Measurements from ENCODE around the gene FKBP1C. TPM values are rescaled to one million over a fixed set of nuclear protein-coding genes. Genes with fewer than 3 reads are reported as not detected.

The FKBP1C gene
- total and polyA plus RNA-seq, 2 experiments from 2014 or later: 0.35 to 0.91 TPM

DNA sequence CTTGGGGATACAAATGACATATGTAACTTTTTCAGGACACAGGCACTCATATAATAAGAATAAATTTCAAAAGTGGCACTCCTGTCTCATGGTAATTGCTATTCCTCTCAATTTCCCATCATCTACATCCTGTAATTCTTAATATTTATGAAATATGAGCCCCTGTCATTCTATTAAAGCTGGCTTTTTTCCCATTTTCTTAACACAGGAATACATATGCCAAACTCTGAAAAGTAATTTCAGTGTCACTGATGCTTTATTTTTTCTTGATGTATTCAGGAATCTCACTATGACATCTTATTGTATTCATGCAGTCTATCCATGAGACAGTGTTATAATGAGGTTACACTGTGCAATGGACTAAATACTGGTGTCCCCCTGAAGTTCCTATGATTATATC, 24.3 kb upstream of the FKBP1C start (continued):
- TF ChIP-seq, protein P1, sequence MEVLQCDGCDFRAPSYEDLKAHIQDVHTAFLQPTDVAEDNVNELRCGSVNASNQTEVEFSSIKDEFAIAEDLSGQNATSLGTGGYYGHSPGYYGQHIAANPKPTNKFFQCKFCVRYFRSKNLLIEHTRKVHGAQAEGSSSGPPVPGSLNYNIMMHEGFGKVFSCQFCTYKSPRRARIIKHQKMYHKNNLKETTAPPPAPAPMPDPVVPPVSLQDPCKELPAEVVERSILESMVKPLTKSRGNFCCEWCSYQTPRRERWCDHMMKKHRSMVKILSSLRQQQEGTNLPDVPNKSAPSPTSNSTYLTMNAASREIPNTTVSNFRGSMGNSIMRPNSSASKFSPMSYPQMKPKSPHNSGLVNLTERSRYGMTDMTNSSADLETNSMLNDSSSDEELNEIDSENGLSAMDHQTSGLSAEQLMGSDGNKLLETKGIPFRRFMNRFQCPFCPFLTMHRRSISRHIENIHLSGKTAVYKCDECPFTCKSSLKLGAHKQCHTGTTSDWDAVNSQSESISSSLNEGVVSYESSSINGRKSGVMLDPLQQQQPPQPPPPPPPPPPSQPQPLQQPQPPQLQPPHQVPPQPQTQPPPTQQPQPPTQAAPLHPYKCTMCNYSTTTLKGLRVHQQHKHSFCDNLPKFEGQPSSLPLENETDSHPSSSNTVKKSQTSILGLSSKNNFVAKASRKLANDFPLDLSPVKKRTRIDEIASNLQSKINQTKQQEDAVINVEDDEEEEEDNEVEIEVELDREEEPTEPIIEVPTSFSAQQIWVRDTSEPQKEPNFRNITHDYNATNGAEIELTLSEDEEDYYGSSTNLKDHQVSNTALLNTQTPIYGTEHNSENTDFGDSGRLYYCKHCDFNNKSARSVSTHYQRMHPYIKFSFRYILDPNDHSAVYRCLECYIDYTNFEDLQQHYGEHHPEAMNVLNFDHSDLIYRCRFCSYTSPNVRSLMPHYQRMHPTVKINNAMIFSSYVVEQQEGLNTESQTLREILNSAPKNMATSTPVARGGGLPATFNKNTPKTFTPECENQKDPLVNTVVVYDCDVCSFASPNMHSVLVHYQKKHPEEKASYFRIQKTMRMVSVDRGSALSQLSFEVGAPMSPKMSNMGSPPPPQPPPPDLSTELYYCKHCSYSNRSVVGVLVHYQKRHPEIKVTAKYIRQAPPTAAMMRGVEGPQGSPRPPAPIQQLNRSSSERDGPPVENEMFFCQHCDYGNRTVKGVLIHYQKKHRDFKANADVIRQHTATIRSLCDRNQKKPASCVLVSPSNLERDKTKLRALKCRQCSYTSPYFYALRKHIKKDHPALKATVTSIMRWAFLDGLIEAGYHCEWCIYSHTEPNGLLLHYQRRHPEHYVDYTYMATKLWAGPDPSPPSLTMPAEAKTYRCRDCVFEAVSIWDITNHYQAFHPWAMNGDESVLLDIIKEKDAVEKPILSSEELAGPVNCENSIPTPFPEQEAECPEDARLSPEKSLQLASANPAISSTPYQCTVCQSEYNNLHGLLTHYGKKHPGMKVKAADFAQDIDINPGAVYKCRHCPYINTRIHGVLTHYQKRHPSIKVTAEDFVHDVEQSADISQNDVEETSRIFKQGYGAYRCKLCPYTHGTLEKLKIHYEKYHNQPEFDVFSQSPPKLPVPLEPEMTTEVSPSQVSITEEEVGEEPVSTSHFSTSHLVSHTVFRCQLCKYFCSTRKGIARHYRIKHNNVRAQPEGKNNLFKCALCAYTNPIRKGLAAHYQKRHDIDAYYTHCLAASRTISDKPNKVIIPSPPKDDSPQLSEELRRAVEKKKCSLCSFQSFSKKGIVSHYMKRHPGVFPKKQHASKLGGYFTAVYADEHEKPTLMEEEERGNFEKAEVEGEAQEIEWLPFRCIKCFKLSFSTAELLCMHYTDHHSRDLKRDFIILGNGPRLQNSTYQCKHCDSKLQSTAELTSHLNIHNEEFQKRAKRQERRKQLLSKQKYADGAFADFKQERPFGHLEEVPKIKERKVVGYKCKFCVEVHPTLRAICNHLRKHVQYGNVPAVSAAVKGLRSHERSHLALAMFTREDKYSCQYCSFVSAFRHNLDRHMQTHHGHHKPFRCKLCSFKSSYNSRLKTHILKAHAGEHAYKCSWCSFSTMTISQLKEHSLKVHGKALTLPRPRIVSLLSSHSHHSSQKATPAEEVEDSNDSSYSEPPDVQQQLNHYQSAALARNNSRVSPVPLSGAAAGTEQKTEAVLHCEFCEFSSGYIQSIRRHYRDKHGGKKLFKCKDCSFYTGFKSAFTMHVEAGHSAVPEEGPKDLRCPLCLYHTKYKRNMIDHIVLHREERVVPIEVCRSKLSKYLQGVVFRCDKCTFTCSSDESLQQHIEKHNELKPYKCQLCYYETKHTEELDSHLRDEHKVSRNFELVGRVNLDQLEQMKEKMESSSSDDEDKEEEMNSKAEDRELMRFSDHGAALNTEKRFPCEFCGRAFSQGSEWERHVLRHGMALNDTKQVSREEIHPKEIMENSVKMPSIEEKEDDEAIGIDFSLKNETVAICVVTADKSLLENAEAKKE (CRISPR knock-in tag; IDR thresholded peaks at IDR 0.05): no peak
- TF ChIP-seq, protein P2, sequence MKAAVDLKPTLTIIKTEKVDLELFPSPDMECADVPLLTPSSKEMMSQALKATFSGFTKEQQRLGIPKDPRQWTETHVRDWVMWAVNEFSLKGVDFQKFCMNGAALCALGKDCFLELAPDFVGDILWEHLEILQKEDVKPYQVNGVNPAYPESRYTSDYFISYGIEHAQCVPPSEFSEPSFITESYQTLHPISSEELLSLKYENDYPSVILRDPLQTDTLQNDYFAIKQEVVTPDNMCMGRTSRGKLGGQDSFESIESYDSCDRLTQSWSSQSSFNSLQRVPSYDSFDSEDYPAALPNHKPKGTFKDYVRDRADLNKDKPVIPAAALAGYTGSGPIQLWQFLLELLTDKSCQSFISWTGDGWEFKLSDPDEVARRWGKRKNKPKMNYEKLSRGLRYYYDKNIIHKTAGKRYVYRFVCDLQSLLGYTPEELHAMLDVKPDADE (IDR thresholded peaks at IDR 0.05): no peak
- TF ChIP-seq ZNF114 (CRISPR knock-in tag; IDR thresholded peaks at IDR 0.05) (no peak), EZH2phosphoT487 (IDR thresholded peaks at IDR 0.05; ENCODE audit: unreplicated experiment) (no peak)
- TF ChIP-seq, protein P3, sequence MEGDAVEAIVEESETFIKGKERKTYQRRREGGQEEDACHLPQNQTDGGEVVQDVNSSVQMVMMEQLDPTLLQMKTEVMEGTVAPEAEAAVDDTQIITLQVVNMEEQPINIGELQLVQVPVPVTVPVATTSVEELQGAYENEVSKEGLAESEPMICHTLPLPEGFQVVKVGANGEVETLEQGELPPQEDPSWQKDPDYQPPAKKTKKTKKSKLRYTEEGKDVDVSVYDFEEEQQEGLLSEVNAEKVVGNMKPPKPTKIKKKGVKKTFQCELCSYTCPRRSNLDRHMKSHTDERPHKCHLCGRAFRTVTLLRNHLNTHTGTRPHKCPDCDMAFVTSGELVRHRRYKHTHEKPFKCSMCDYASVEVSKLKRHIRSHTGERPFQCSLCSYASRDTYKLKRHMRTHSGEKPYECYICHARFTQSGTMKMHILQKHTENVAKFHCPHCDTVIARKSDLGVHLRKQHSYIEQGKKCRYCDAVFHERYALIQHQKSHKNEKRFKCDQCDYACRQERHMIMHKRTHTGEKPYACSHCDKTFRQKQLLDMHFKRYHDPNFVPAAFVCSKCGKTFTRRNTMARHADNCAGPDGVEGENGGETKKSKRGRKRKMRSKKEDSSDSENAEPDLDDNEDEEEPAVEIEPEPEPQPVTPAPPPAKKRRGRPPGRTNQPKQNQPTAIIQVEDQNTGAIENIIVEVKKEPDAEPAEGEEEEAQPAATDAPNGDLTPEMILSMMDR (conservative IDR thresholded peaks at IDR 0.05; ENCODE audit: low read depth in 2 of 2): no peak

DNA sequence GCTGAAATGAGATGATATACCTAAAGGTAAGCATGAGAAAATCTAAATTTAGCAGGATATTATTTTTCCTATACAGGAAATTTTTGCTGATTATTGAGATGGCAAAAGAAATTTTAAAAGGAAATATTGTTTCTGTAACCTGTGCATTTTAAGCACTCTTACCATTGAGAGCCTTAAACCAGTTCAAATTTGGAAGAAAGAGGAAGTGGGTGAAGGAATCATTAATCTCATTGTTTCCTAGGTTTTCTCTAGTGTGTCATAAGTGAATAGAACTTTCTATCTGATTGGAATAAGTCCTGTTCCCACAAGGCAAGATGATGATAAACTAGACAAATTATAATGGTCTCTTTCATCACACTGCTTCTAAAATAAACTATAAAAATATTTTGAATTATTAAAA, 22.4 kb upstream of the FKBP1C start:
- no peak overlapping the region for H3K27ac Mint-ChIP-seq
- no peak overlapping the region for H3K4me2 ChIP-seq
- no peak overlapping the region for H3K4me3 ChIP-seq
- H3F3A ChIP-seq (replicated peaks; ENCODE audit: low read depth): no peaks in the 10 kb centered on the region
- H3K27me3 Mint-ChIP-seq (ENCODE audit: insufficient read depth, low read depth, poor library complexity): no peaks in the 10 kb centered on the region
- H3K4me1 Mint-ChIP-seq: no peaks in the 10 kb centered on the region
- no peaks in the 10 kb centered on the region; the same call in 1 of the 2 replicates for H3K9me2 ChIP-seq (ENCODE audit: insufficient read depth)
- ATAC-seq (no peak), DNase-seq (ENCODE audit: low spot score) (no peak)
- H3K27me3 ChIP-seq (ENCODE audit: insufficient read depth): no peaks in the 10 kb centered on the region
- H2AFZ ChIP-seq: no peak overlapping the region
- H3K36me3 ChIP-seq (ENCODE audit: insufficient read depth): no peaks in the 10 kb centered on the region
- H3K4me3 Mint-ChIP-seq: no peak overlapping the region
- no peaks in the 10 kb centered on the region for H3K36me3 Mint-ChIP-seq (ENCODE audit: low read depth)
- H3K79me2 ChIP-seq (replicated peaks; ENCODE audit: insufficient read depth): no peaks in the 10 kb centered on the region
- no peaks in the 10 kb centered on the region for H4K20me1 ChIP-seq (replicated peaks; ENCODE audit: insufficient read depth)
- H3K27ac ChIP-seq (ENCODE audit: low read depth): no peak overlapping the region
- H3K4me1 ChIP-seq (ENCODE audit: insufficient read depth): no peaks in the 10 kb centered on the region
- peaks cover 41% of the 10 kb centered on the region for H3K9me3 Mint-ChIP-seq
- TF ChIP-seq POLR2AphosphoS5 (IDR thresholded peaks at IDR 0.05; ENCODE audit: low read depth) (no peak), CREB1 (CRISPR knock-in tag; IDR thresholded peaks at IDR 0.05; ENCODE audit: low read depth) (no peak), ZNF331 (CRISPR knock-in tag; IDR thresholded peaks at IDR 0.05; ENCODE audit: low read depth) (no peak), ZNF114 (CRISPR knock-in tag; IDR thresholded peaks at IDR 0.05) (no peak), NANOG (IDR thresholded peaks at IDR 0.05; ENCODE audit: borderline replicate concordance) (no peak)
- TF ChIP-seq, protein P3 (conservative IDR thresholded peaks at IDR 0.05; ENCODE audit: low read depth in 2 of 2): no peak
- TF ChIP-seq, protein P2 (IDR thresholded peaks at IDR 0.05): no peak
